ENCODE data around the gene KRTAP4-2. TPM values are rescaled to one million over a fixed set of nuclear protein-coding genes. Genes with fewer than 3 reads are reported as not detected.

Gene KRTAP4-2
- total RNA-seq, result not detected

DNA sequence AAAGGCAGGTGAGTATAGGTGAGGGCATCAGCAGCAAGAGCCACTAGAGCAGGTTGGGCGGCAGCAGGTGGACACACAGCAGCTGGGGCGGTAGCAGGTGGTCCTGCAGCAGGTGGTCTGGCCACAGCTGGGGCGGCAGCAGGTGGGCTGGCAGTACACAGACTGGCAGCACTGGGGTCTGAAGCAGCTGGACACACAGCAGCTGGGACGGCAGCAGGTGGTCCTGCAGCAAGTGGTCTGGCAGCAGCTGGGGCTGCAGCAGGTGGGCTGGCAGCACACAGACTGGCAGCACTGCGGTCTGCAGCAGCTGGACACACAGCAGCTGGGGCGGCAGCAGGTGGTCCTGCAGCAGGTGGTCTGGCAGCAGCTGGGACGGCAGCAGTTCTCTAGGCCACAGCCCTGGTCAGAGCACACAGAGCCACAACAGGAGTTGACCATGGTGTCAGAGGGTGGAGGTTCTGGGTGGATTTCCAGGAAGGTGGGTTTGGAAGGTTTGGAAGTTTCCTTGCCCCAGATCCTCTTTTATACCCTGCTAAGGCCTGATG lies at the start of gene KRTAP4-2:
Gene KRTAP4-2 (minus strand): TSS at position 495 of the 545 bp plus-strand sequence. CDS start 57 bp downstream, at position 438.

DNA sequence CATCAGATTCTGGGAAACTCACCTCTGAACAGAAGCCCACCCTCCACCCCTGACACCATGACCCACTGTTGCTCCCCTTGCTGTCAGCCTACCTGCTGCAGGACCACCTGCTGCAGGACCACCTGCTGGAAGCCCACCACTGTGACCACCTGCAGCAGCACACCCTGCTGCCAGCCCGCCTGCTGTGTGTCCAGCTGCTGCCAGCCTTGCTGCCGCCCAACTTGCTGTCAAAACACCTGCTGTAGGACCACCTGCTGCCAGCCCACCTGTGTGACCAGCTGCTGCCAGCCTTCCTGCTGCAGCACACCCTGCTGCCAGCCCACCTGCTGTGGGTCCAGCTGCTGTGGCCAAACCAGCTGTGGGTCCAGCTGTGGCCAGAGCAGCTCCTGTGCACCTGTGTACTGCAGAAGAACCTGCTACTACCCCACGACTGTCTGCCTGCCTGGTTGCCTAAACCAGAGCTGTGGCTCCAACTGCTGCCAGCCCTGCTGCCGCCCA lies 48.6 kb upstream of the KRTAP4-2 start, which contains the start of gene KRTAP9-2:
Gene KRTAP9-2 (plus strand): TSS at position 51 of the 498 bp plus-strand sequence. CDS start 7 bp downstream, at position 58.

GRCh38 chr17:41189837-41190318 lies 11.9 kb upstream of the KRTAP4-2 start, which contains the start of gene KRTAP9-1:
Gene KRTAP9-1 (plus strand): TSS chr17:41189887. CDS start chr17:41189887, 0 bp downstream.

DNA sequence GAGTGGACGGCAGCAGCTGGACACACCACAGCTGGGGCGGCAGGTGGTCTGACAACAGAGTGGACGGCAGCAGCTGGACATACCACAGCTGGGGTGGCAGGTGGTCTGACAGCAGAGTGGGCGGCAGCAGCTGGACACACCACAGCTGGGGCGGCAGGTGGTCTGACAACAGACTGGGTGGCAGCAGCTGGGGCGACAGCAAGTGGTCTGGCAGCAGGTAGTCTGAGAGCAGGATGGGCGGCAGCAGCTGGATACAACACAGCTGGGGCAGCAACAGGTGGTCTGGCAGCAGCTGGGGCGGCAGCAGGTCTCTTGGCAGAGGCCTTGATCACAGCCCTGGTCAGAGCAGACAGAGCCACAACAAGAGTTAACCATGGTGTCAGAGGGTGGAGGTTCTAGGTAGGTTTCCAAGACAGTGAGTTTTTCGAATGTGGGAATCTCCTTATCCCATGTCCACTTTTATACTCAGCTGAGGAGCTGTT lies 6.5 kb upstream of the KRTAP4-2 start, which contains the start of gene KRTAP4-1:
Gene KRTAP4-1 (minus strand): TSS at position 432 of the 482 bp plus-strand sequence. CDS start 57 bp downstream, at position 375.

DNA sequence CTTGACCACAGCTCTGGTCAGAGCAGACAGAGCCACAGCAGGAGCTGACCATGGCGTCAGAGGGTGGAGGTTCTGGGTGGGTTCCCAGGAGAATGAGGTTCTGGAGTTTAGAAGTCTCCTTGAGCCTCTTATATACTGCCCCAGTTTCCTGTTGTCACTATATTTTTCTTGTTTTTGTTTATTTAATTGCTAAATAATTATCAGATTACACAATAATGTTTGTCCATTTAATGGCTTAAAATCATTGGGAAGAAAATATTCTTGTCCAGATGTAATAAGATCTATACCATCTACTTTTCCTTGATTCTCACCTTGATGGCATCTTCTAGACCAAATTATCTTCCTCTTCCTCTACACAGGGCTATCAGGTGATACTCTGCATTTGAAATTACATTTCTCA lies 9.9 kb downstream of the KRTAP4-2 start, which contains the start of gene KRTAP4-3:
Gene KRTAP4-3 (minus strand): TSS at position 101 of the 400 bp plus-strand sequence. CDS start 49 bp downstream, at position 52.

DNA sequence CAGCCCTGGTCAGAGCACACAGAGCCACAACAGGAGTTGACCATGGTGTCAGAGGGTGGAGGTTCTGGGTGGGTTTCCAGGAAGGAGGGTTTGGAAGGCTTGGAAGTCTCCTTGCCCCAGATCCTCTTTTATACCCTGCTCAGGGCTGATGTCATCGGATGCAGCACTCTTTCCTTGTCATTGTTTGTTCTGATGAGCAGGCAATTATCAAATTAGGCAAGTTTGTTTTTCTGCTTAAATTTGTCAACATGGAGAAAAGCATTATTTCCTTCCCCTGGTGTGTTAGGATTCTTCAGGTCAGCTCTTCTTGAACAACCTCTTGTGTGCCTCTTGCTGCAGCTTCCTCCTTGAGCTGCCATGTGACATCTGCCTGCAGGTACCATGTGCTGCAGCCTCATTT lies 17.4 kb downstream of the KRTAP4-2 start, which contains the start of gene KRTAP4-4:
Gene KRTAP4-4 (minus strand): TSS at position 101 of the 400 bp plus-strand sequence. CDS start 57 bp downstream, at position 44.

GRCh38 chr17:41149652-41149985 lies 28.4 kb downstream of the KRTAP4-2 start, which contains the start of gene KRTAP4-5:
Gene KRTAP4-5 (minus strand): TSS chr17:41149825. CDS start chr17:41149767, 58 bp downstream.

DNA sequence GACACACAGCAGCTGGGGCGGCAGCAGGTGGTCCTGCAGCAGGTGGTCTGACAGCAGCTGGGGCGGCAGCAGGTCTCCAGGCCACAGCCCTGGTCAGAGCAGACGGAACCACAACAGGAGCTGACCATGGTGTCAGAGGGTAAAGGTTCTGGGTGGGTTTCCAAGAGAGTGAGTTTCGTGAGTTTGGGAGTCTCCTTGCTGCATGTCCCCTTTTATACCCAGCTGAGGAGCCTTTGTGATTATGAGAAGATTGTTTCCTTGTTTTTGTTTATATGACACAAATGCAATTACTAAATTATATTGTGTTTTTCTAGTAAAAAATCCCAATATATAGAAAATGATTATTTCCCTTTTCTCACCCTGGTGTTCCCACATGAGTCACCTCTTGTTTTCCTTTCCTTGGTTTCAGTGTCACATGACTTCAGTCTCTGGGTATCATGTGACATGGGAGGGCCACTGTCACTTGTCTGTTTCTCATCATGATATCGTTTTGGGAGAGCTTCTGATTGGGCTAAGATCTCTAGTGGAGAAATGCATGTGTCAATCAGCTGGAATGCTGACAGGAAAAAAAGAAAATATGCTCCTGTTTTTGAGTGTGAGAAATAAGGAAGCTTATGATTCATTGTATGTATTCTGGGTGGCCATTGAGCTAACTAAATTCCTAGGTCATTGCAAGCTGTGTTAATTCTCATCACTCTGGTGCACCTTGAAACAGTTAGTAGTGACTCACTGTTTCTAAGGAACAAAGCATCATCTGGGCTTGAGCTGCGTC lies 37.5 kb downstream of the KRTAP4-2 start, which contains the start of gene KRTAP4-6:
Gene KRTAP4-6 (minus strand): TSS at position 185 of the 772 bp plus-strand sequence. CDS start 57 bp downstream, at position 128.

Other genes starting within 250 kb of the KRTAP4-2 start
- gene KRT23, start 240.6 kb downstream of the KRTAP4-2 start, total RNA-seq, result 9.0 TPM
- gene KRT39, start 211.3 kb downstream of the KRTAP4-2 start, total RNA-seq, result 0.44 TPM
- 1.4 TPM for gene KRT40, start 193.9 kb downstream of the KRTAP4-2 start, total RNA-seq
- gene KRTAP3-3, start 184.1 kb downstream of the KRTAP4-2 start, total RNA-seq, result not detected
- gene KRTAP3-2, start 178.3 kb downstream of the KRTAP4-2 start, total RNA-seq, result not detected
- not detected for gene KRTAP3-1, start 169.1 kb downstream of the KRTAP4-2 start, total RNA-seq
- not detected for gene KRTAP1-5, start 151.0 kb downstream of the KRTAP4-2 start, total RNA-seq
- gene KRTAP1-4, start 148.0 kb downstream of the KRTAP4-2 start, total RNA-seq, result not detected
- not detected for gene KRTAP1-3, start 143.3 kb downstream of the KRTAP4-2 start, total RNA-seq
- not detected for gene KRTAP1-1, start 136.8 kb downstream of the KRTAP4-2 start, total RNA-seq
- gene KRTAP2-1, start 130.9 kb downstream of the KRTAP4-2 start, total RNA-seq, result not detected
- gene KRTAP2-2, start 123.0 kb downstream of the KRTAP4-2 start, total RNA-seq, result not detected
- gene KRTAP2-3, start 118.1 kb downstream of the KRTAP4-2 start, total RNA-seq, result not detected
- gene KRTAP2-4, start 112.3 kb downstream of the KRTAP4-2 start, total RNA-seq, result not detected
- gene KRTAP4-7, start 94.1 kb downstream of the KRTAP4-2 start, total RNA-seq, result not detected
- not detected for gene KRTAP4-8, start 80.1 kb downstream of the KRTAP4-2 start, total RNA-seq
- gene KRTAP4-16, start 76.0 kb downstream of the KRTAP4-2 start, total RNA-seq, result not detected
- gene KRTAP4-9, start 72.8 kb downstream of the KRTAP4-2 start, total RNA-seq, result not detected
- gene KRTAP4-11, start 59.8 kb downstream of the KRTAP4-2 start, total RNA-seq, result not detected
- gene KRTAP4-12, start 54.0 kb downstream of the KRTAP4-2 start, total RNA-seq, result not detected
- not detected for gene KRTAP4-6, start 37.7 kb downstream of the KRTAP4-2 start, total RNA-seq
- not detected for gene KRTAP4-5, start 28.4 kb downstream of the KRTAP4-2 start, total RNA-seq
- not detected for gene KRTAP4-4, start 17.5 kb downstream of the KRTAP4-2 start, total RNA-seq
- not detected for gene KRTAP4-3, start 10.0 kb downstream of the KRTAP4-2 start, total RNA-seq
- not detected for gene KRTAP4-1, start 6.7 kb upstream of the KRTAP4-2 start, total RNA-seq
- not detected for gene KRTAP9-1, start 11.7 kb upstream of the KRTAP4-2 start, total RNA-seq
- gene KRTAP9-2, start 48.4 kb upstream of the KRTAP4-2 start, total RNA-seq, result not detected
- gene KRTAP9-3, start 54.2 kb upstream of the KRTAP4-2 start, total RNA-seq, result not detected
- gene KRTAP9-8, start 59.8 kb upstream of the KRTAP4-2 start, total RNA-seq, result 0.44 TPM
- gene KRTAP9-4, start 71.5 kb upstream of the KRTAP4-2 start, total RNA-seq, result not detected
- not detected for gene KRTAP9-9, start 77.2 kb upstream of the KRTAP4-2 start, total RNA-seq
- not detected for gene KRTAP9-6, start 87.2 kb upstream of the KRTAP4-2 start, total RNA-seq
- not detected for gene KRTAP9-7, start 97.5 kb upstream of the KRTAP4-2 start, total RNA-seq
- not detected for gene KRTAP29-1, start 124.6 kb upstream of the KRTAP4-2 start, total RNA-seq
- not detected for gene KRTAP16-1, start 131.1 kb upstream of the KRTAP4-2 start, total RNA-seq
- not detected for gene KRTAP17-1, start 137.5 kb upstream of the KRTAP4-2 start, total RNA-seq
- gene KRT33A, start 172.6 kb upstream of the KRTAP4-2 start, total RNA-seq, result not detected
- gene KRT33B, start 191.6 kb upstream of the KRTAP4-2 start, total RNA-seq, result not detected
- gene KRT34, start 204.1 kb upstream of the KRTAP4-2 start, total RNA-seq, result not detected
- gene KRT31, start 219.4 kb upstream of the KRTAP4-2 start, total RNA-seq, result not detected
- gene KRT37, start 246.4 kb upstream of the KRTAP4-2 start, total RNA-seq, result not detected

All from camera-type eye (tissue), 1 donor.